HG03045 (cell line): ENCODE data around the gene CARD10.
"Not testable (repeated sequence)": the region's sequence is repeated elsewhere in the genome, so short reads cannot be mapped to it uniquely, and the experiment has no call there.

Experiments used
- ATAC-seq: cut with Tn5 transposase; IDR thresholded peaks from one replicate; pipeline ENCODE4 v1.9.1; 2021; ENCODE audit warnings: mild to moderate bottlenecking, moderate library complexity; ENCODE audit not compliant: unreplicated experiment

CARD10 gene

DNA sequence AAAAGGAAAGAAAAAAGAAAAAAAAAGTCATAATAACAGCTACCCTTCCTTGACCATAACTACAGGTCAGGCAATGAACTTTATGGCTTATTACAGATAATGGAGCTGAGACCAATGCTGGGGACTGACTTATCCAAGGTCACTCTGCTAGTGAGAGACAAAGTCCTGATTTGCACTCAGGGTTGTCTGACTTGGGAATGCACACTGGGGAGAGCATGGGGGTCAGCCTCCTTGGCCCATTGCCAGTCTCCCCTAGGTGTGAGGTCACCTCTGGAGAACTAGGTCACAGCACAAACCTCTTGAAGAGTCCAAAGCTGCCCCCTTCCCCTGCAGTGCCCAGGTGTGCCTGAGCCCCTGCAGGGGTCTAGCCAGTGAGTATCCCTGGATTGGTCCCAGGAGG is 35.8 kb upstream of the CARD10 start:
- ATAC-seq, result no peak

DNA sequence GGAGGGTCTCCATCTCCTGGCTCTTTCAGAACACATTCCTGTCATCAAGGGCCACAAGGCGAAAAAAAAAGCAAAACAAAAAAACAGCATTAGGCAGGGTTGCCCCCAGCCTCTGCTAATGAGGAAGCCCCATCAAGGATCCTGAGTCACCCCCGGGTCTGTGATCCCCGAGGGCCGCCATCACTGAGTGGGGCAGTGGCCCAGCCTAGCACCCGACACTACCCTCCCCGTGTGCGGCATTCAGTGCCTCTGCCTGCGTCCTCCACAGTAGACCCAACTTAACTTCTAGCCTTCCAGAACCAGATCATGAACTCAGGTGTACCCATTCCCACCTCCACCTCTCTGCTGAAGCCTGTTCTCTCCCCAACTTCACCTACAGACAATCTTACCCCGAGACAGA is 34.5 kb upstream of the CARD10 start:
- no peak for ATAC-seq

DNA sequence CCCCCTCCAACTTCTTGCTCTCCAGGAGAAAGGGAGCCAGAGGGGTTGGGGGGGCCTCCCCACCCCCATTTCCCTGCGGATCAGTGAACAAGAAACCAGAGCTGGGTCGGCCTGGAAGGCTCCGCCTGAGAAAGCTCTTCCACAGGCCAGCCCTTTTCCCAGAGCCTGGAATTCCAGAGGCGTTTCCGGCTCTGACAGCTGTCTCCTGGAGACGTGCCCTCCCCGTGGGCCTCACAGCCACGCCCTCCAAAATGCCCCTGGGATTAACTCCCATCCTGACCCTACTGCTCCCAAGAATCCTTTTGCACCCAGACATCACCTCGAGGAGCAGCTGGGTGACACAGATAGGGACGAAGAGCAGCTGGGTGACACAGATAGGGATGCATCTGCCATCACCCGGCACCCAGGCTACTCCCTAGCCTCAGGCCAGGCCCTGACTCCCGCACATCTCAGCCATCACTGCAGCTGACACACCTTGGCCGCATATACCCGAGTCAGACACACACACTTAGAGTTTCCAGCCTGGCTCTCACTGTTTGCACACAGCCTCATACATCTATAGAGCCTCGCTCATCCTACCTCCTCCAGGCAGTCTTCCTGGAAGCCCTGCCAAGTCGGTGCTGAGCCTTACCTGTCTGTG is 33.4 kb upstream of the CARD10 start:
- ATAC-seq, result no peak

DNA sequence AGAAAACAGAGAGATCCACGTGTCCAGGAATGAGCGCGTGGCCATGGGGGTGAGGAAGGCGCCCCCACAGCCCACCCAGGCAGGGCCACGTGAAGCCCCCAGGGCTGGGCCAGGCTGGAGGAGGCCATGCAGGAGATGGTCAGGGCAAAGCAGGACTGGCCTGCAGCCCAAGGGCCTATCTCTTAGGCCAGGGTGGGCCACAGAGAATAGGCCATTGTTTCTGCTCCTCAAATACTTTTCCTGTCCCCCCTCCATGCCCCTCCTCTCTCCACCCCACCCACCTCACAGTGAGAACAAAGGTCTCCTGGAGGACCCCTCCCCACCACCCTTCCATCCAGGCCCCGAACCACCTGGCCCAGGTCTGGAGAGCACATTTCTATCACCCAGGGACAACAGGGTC is 32.8 kb upstream of the CARD10 start:
- ATAC-seq, result no peak

DNA sequence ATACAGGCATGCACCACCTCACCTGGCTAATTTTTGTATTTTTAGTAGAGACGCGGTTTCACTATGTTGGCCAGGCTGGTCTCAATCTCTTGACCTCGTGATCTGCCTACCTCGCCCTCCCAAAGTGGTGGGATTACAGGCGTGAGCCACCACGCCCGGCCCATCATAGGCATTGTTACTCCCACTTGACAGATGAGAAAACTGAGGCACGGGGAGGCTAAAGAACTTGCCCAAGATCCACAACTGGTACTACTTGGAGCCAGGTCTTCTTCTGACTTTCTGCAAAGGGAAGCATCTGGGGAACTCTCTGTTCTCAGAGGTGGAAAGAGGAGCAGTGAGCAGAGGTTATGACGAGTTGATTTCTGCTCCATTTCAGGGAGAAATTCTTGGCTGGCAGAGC is 31.7 kb upstream of the CARD10 start:
- not testable (repeated sequence) for ATAC-seq

DNA sequence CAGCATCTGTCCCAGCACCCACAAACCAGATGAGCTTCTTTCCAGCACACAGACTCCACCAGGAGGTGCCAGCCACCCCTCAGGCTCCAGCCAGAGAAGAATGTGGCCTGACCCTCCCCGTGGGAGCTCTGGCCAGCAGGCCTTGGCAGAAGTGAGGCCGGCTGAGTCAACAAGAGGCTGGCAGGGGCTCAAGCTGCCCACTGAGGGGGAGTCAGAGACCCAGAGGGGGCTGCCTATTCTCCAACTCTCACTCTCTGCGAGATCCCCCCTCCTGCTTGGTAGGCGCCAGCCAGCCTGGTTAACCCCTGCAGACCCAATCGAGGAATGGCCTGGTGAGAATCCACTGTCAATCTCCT is 30.5 kb upstream of the CARD10 start:
- no peak for ATAC-seq

DNA sequence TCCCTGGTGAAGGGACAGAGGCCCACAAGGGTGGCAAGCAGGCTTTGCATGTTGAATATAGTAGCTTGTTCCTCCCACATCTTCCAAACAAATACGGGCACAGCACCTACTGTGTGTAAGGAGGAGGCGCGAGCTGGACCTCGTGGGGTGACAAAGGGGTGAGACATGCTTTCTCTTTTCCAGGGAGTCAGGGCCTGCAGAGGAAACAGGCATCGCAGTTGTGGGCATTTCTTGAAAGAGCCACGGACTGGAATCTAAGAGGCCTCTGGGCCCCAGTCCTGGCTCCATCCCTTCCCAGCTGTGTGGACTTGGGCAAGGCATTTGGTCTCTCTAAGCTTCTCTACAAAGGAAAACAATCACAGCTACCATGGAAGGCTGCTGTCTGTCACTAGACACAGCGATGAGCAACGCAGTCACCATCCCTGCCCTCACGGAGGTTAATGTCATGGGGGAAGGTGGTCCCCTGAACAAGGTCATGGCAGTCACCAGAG is 28.1 kb upstream of the CARD10 start:
- ATAC-seq, result no peak

DNA sequence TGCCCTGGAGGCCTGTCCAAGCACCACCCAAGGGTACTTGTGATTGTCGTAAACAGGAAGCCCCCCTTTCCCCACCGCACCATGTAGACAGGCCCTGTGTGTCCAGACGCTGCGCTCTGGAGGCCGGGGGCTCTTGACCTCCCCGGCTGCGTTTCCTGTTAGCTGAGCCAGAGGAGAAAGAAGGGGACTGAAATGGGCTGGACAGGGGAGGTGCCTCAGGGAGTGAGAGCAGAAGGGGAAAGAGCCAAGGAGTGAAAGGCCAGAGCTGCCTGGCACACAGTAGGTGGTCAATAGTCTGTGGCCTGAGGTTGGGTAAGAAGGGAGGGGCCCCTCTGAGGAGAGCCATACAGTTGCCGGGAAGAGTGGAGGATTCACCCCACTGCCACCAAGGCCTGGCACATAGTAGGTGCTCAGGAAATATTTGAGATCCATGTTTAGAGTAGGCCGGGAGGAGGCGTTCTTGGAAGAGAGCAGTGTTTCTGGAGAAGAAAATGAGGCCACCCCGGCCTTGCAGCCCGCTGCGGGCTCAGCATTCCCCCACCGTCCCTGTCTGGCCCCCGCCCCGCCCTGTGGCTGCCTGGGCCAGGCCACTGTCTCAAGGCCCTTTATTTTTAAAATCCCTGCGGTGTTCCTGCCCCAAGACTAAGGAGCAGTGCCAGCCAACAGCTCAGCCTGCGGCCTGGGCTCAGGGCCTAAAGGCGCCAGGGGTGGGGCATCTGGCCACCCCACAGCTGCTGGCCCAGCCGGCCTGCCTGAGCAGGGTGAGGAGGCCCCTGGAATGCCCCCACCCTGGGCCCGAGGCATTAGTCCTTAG is 27.4 kb upstream of the CARD10 start:
- no peak for ATAC-seq

DNA sequence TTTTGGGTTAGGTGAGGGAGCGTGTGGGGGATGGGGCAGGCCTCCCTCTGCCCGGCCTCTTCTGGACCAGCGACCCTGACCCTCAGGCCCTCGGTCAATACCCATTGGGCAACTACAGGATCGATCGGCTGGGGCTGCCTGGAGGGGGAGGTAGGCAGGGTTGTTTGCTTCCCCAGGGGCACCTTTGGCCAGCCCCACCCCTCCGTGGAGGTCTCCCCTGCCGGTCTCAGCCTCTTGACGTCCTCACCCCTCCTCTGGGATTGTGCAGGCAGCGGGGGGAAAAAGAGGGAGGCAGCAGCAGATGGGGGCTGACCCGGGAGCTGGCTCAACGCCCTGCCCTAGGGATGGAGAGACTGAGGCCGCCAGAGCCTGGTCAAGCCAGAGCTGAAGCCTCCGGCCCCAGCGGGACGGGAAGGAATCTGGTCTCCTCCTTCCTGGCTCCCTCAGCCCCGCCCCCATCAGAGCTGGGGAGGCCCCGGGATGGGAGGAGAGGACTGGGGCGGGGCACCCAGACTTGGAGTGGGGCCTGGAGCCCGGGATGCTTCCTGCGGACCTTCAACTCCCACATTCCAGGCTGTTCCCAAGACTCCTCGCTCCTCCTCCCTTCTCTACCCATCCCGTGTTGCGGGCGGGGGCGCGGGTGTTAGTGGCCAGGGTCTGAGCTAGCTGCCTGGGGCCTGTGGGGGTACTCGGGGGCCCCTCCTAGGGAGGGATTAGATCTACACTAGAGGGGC is 26.7 kb upstream of the CARD10 start:
- ATAC-seq, result no peak

DNA sequence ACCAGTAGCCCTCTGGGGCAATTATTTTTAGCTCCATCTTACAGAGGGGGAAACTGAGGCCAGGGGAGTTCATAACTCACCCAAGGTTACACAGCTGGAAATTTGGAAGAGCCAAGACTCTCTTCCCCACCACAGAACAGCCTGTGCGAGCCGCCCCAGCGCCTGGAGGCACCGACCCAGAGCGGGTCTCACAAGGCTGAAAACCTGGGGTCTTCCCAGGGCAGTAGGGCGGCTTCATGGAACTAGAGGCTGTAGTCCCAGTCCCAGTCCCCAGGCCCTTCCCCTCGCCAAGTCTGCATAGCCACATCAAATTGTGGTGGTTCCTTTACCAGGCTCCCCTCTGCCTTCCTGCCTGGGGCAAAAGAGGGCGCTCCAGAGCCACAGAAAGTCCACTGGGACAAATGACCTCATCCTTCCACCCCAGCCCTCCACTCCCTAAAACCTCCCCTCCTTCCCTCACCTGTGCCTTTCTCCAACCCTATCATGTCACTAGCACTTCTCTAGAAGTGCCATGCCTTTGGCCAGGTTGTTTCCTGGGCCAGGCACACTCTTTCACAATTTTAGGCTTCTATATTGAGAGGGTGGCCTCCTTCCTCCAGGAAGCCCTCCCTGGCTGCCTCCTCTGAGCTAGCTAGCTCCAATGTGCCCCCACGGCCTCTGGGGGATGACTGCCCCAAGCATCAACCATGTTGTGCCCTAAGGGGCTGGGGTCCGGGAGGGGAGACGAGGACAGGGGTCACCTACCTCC is 25.9 kb upstream of the CARD10 start:
- no peak for ATAC-seq

DNA sequence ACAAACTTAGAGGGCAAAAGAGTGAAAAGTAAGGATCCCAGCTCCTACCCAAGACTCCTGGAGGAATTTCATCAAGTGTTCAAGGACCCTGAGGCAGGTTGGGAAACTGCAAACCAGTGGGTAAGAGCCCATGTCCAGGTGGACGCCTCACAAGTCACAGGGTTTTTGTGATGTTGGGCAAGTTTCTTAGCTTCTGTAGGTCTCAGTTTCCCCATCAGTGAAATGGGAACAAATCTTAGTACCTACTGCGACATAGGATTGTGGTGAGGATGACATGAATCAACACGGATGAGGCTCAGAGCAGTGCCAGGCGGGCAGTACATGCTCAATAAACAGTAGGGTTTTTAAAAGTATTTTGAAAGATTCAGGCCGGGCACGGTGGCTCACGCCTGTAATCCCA is 23.7 kb upstream of the CARD10 start:
- ATAC-seq, result no peak

DNA sequence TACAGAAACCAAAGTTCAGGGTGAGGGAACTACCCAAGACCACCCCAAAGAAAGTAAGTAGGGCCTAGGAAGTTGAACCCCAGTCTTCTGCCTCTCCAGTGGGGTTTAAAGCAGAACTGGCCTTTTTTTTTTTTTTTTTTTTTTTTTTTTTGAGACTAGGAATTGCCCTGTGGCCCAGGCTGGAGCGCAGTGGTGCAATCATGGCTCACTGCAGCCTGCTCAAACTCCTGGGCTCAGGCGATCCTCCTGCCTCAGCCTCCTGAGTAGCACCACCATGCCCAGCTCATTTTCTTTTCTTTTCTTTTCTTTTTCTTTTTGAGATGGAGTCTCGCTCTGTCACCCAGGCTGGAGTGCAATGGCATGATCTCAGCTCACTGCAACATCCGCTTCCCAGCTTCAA is 23.2 kb upstream of the CARD10 start:
- not testable (repeated sequence) for ATAC-seq

DNA sequence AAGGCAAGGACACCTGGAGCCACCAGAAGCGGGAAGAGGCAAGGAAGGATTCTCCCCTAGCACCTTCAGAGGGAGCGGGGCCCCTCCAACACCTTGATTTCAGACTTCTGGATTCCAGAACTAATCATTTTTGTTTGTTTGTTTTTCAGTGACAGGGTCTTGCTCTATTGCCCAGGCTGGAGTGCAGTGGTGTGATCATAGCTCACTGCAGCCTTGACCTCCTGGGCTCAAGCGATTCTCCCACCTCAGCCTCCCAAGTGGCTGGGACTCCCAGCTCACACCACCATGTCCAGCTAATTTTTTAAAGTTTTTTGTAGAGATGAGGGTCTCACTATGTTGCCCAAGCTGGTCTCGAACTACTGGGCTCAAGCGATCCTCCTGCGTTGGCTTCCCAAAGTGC is 20.6 kb upstream of the CARD10 start:
- ATAC-seq, result not testable (repeated sequence)

DNA sequence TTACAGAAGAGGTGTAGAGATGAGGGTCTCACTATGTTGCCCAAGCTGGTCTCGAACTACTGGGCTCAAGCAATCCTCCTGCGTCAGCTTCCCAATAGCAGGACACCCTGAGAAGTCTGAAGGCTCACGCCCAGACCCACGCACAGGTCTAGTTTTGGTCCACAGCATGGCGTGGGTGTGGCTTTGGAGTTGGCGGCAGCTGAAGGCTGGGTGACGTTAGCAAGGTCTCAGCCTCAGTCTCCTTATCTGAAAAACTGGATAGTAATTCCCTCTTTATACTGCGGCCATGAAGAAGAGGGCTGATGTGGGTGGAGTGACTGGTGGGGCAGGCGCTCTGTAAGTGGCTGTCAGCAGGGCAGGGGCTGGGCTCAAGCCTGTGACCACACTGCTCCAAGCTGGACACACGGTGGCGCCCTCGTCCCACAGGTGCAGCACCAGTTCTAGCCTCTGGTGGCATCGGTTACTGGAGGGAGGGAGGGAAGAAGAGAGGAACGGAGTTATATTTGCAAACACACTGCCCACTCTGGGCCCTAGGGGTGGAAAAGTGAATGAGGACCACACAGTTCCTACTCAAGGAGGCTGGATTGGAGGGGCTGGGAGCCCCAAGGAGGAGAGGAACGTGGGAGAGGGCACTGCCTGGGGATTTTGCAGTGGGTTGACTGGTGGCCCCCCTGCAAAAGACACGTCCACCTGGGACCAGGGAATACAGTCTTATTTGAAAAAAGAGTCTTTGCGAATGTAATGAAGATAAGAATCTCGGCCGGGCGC is 19.6 kb upstream of the CARD10 start:
- ATAC-seq, result no peak

DNA sequence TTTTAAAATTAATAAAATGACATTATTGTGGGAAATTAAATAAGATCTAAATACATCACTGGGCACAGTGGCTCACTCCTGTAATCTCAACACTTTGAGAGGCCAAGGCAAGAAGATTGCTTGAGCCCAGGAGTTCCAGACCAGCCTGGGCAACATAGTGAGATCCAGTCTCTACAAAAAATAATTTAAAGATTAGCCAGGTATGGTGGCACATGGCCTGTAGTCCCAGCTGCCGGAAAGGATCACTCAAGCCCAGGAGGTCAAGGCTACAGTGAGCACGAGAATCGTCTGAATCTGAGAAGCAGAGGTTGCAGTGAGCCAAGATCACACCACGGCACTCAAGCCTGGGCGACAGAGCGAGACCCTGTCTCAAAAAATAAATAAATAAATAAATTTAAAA is 15.9 kb upstream of the CARD10 start:
- no peak for ATAC-seq

DNA sequence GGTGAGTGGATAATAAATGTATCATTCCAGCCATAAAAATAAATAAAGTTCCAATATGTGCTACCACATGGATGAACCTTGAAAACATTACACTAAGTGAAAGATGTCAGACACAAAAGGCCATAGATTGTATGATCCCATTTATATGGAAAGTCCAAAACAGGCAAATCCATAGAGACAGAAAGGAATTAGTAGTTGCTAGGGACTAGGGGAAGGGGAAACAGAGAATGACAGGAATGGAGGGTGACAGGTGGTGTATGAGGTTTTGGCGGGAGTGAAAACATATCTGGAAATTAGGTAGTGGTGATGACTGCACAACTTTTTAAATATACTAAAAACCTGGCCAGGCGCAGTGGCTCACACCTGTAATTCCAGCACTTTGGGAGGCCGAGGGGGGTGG is 15.2 kb upstream of the CARD10 start:
- ATAC-seq, result no peak

DNA sequence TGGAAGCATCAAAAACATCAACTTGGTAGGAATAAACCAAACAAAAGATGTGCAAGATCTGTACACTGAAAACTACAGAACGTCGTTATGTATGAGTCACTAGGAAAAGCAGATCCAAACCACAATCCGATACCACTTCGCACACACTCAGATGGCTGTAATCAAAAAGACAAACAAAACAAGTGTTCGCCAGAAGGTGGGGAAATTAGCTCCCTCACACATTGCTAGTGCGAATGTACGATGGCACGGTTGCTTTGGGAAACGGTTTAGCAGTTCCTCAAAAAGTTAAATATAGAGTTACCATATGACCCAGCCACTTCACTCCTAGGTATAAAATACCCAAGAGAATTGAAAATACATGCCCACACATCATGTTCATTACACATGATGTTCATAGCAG is 14.8 kb upstream of the CARD10 start:
- ATAC-seq, result no peak

DNA sequence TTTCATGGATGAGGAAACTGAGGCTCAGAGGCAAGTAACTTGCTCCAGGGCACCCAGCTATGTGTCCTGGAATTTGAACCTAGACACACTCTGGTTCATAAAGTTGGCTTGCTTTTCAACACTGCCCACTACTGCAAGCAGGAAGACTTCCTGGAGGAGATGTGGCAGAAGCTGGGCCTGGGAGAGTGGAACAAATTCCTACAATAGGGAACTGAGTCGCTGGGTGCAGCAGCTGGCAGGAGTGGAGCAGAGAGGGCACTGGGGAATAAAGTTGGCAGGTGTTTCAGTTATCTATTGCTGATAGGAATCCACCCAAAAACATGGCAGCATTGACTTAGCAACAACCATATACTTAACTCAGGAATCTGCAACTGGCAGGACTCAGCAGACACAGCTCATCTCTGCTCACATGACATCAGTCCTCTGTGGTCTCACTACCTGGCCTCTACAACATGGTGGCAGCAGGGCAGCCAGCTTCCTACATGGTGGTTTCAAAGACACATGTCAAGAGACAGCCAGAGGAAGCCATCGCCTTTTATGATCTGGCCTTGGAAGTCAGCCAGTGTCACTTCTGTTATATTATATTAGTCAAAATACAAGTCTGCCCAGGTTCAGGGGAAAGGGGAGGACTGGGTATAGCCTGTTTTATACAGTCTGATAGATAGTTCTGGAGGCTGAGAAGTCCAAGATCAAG is 10.6 kb upstream of the CARD10 start:
- ATAC-seq, result no peak

DNA sequence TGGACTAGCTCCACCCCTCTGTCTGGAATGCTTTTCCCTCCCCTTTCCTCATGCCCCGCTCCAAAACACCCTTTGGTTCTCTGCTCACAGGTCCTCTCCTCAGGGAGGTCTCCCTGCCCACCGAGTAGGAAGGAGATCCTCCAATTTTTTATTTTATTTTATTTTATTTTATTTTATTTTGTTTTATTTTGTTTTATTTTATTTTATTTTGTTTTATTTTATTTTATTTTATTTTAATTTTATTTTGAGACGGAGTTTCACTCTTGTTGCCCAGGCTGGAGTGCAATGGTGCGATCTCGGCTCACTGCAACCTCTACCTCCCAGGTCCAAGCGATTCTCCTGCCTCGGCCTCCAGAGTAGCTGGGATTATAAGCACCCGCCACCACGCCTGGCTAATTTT is 8.7 kb upstream of the CARD10 start:
- ATAC-seq, result not testable (repeated sequence)
